Suppressor macrophage treated with lipopolysaccharide for 1 hour (primary cell): ENCODE data around the gene CIB2.

Source experiments
- DNase-seq, 3 donors: peaks; one replicate each; pipeline ENCODE4 v3.0.0-alpha.2; 2020 to 2022

Gene CIB2

GRCh38 chr15:78149068-78149804 lies 18.0 kb upstream of the CIB2 start, which contains the start of gene IDH3A:
TSS of gene IDH3A (plus strand) at chr15:78149362. CDS start at chr15:78149404, 42 bp downstream.
- DNase-seq = peak; percentile 98 to 100 (median 100)

- DNase-seq = no peak
Measured at GRCh38 chr15:78148392-78149067, 17.3 kb upstream of the CIB2 start.

GRCh38 chr15:78147566-78147965 lies 16.3 kb upstream of the CIB2 start:
- DNase-seq = no peak

GRCh38 chr15:78146425-78147154 lies 15.3 kb upstream of the CIB2 start:
- DNase-seq = no peak

GRCh38 chr15:78142332-78142731 lies 11.1 kb upstream of the CIB2 start:
- no peak for DNase-seq

- DNase-seq = no peak
Measured at GRCh38 chr15:78140292-78140691, 9.0 kb upstream of the CIB2 start.

GRCh38 chr15:78139578-78139977 lies 8.3 kb upstream of the CIB2 start:
- DNase-seq = no peak

GRCh38 chr15:78133801-78134200 lies 2.6 kb upstream of the CIB2 start:
- no peak for DNase-seq

- DNase-seq = no peak
Measured at GRCh38 chr15:78130466-78131294, 565 bp downstream of the CIB2 start.

GRCh38 chr15:78129751-78130287 lies 1.4 kb downstream of the CIB2 start:
- no peak for DNase-seq

- no peak for DNase-seq
Measured at GRCh38 chr15:78129077-78129750, 2.0 kb downstream of the CIB2 start.

- no peak for DNase-seq
Measured at GRCh38 chr15:78127882-78128281, 3.4 kb downstream of the CIB2 start.

GRCh38 chr15:78125267-78125666 lies 6.0 kb downstream of the CIB2 start:
- DNase-seq = no peak

- DNase-seq = no peak
Measured at GRCh38 chr15:78120523-78120922, 10.7 kb downstream of the CIB2 start.

GRCh38 chr15:78112551-78112950 lies 18.7 kb downstream of the CIB2 start:
- DNase-seq = no peak

- no peak for DNase-seq
Measured at GRCh38 chr15:78111788-78112187, 19.5 kb downstream of the CIB2 start.

- no peak for DNase-seq
Measured at GRCh38 chr15:78110916-78111475, 20.2 kb downstream of the CIB2 start.

GRCh38 chr15:78110096-78110495 lies 21.1 kb downstream of the CIB2 start:
- DNase-seq = no peak

- DNase-seq = no peak
Measured at GRCh38 chr15:78109156-78109555, 22.1 kb downstream of the CIB2 start.

- peak; percentile 94 to 96 (median 96) for DNase-seq
Measured at GRCh38 chr15:78108300-78109084, 22.8 kb downstream of the CIB2 start.

GRCh38 chr15:78107471-78107870 lies 23.8 kb downstream of the CIB2 start:
- no peak for DNase-seq
